Activated CD4-positive, alpha-beta memory T cell treated with anti-CD3 and anti-CD28 coated beads, Interleukin-2, amount 10 ng/mL, durations not matched to agents 7 days and 5 days (primary cell): ENCODE results near the gene FCMR. TPM values are rescaled to one million over a fixed set of nuclear protein-coding genes. Genes with fewer than 3 reads are reported as not detected.

Experiments used
- CTCF ChIA-PET: fragments of 350-600 bp; sonication (Branson Sonifier 250); formaldehyde crosslinking; loops from one replicate; lab custom pipeline; 2021; ENCODE audit warnings: antibody characterized with exemption, inconsistent platforms; lab: Charles Lee
- POLR2A ChIA-PET: fragments of 350-600 bp; sonication (Branson Sonifier 250); formaldehyde crosslinking; loops from one replicate; lab custom pipeline; 2021; ENCODE audit warnings: antibody characterized with exemption; lab: Charles Lee
- DNase-seq: peaks from one replicate; pipeline ENCODE4 v3.0.0-alpha.2; 2020
- H3K27ac Mint-ChIP-seq: one replicate; pipeline ENCODE4 v1.8.0; 2021; ENCODE audit warnings: mild to moderate bottlenecking, mixed read lengths
- H3K27me3 Mint-ChIP-seq: one replicate; pipeline ENCODE4 v1.8.0; 2021; ENCODE audit warnings: mixed read lengths
- H3K36me3 Mint-ChIP-seq: one replicate; pipeline ENCODE4 v1.8.0; 2021; ENCODE audit warnings: low read depth, mixed read lengths
- H3K4me1 Mint-ChIP-seq: one replicate; pipeline ENCODE4 v1.8.0; 2021; ENCODE audit warnings: mixed read lengths
- H3K4me3 Mint-ChIP-seq: one replicate; pipeline ENCODE4 v1.8.0; 2021; ENCODE audit warnings: mild to moderate bottlenecking, mixed read lengths
- H3K9me3 Mint-ChIP-seq: one replicate; pipeline ENCODE4 v1.8.0; 2021; ENCODE audit warnings: mixed read lengths
- total RNA-seq, 2 experiments: library from RNA; stranded (reverse); gene quantifications; one replicate each; pipeline ENCODE4 v1.2.3, GENCODE V29; 2021

Gene FCMR
- total RNA-seq, 2 experiments from 2014 or later = 117 to 121 TPM

DNA sequence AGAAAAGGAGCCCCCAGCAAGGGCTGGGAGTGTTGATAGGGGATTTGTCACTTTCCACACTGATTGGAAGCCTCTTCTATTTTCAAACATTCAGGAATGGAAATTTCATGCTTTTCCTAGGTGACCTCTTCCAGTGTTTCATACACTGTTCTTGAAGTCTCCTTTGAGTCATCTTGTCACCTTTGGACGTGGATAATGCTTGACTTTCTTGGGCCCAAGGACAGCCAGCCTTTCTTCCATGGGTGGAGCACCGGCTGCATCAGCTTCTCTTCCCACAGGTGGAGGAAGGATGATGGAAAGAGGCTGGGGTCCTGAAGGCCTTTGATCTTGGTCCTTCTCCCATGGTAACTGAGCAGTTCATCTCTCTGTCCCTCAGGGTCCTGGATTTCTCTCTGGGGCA lies 36.4 kb upstream of the FCMR start:
- H3K4me3 Mint-ChIP-seq = no peak overlapping the region
- H3K27ac Mint-ChIP-seq = no peak overlapping the region
- no peaks in the 10 kb centered on the region for H3K36me3 Mint-ChIP-seq
- no peaks in the 10 kb centered on the region for H3K9me3 Mint-ChIP-seq
- peaks cover 30% of the 10 kb centered on the region for H3K4me1 Mint-ChIP-seq
- DNase-seq = no peak
- no peaks in the 10 kb centered on the region for H3K27me3 Mint-ChIP-seq
- CTCF ChIA-PET = interaction anchor here (0.7 to 1.0 kb wide), 2 partner anchors 23 to 24 kb away, joined by 3 read pairs; no protein-coding TSS in a partner anchor
- POLR2A ChIA-PET = interaction anchor here (1.0 kb wide), 1 partner anchor 11 kb away, joined by 3 read pairs; no protein-coding TSS in a partner anchor

DNA sequence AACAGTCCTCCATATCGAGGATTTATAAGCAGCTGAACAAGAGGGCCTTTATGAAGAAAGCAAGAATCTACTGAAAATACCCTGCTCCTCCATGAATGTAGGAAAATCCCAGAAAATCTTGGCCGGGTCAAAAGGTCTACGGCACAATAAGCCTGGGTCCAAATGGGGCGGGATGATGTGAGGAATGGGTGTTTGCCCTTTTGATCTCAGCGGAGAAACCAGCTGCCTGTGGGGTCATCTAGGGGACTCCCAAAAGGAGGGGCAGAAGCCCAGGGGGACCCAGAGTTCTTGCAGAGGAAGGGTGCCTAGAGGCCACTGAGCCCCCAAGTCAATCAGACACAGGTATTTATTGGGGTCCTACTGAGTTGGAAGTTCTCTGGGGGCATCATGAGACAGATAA lies 35.9 kb upstream of the FCMR start:
- Mint-ChIP-seq H3K9me3 (no peaks in the 10 kb centered on the region), H3K27me3 (no peaks in the 10 kb centered on the region), H3K4me3 (no peak overlapping the region), H3K4me1 (peaks cover 26% of the 10 kb centered on the region), H3K27ac (no peak overlapping the region), H3K36me3 (no peaks in the 10 kb centered on the region)
- POLR2A ChIA-PET = no interaction called here
- no peak for DNase-seq
- CTCF ChIA-PET = interaction anchor here (1.0 kb wide), 1 partner anchor 22 kb away, joined by 3 read pairs; no protein-coding TSS in a partner anchor

DNA sequence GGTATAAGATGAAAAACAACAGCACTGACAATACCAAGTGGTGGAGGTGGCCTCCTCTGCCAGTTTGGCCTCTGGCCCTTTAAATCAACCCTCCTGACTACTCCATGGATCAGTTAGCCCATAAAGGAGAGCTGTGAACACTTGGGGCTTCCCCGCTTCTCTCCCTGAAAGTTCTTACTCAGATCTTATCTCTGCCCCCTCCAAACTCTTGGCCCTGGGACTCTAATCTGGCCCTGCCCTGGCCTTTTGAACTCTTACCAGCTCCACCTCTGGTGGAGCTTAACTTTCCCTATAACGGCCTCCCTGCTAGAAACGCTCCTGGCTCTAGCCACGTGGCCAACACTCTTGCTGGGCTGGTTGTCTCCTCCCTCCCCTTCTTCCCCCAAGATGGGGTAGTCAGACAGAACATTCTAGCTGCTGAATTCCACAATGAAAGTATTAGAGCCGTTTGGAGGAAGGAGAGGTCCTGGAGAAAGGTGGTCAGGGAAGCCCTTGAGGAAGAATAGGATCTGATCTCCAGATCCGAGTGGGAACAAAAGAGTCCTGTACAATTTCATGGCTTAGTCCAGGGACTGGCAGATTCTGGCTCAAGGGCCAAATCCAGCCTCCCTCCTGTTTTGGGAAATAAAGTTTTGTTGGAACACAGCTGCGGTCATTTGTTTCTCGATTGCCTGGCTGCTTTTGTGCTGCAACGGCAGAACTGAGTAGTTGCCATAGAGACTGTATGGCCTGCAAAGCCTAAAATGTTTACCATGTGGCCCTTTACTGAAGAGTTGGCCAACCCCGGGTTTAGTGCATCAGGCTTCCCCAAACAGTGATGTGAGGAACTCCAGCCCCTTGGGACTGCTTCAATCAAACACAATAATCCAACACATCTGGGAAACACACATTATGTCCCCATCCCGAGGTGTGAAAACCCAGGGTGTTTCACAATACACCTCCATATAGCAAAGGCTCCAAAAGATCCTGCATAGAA lies 34.0 kb upstream of the FCMR start:
- ChIA-PET CTCF (interaction anchor here (1.3 kb wide), 1 partner anchor 44 kb away, joined by 5 read pairs; no protein-coding TSS in a partner anchor), POLR2A (interaction anchor here (0.9 kb wide), 1 partner anchor 35 kb away, joined by 3 read pairs; no protein-coding TSS in a partner anchor)
- Mint-ChIP-seq H3K27me3 (no peaks in the 10 kb centered on the region), H3K27ac (no peak overlapping the region), H3K36me3 (no peaks in the 10 kb centered on the region), H3K9me3 (no peaks in the 10 kb centered on the region), H3K4me3 (no peak overlapping the region), H3K4me1 (peaks cover 15% of the 10 kb centered on the region)
- no peak for DNase-seq

DNA sequence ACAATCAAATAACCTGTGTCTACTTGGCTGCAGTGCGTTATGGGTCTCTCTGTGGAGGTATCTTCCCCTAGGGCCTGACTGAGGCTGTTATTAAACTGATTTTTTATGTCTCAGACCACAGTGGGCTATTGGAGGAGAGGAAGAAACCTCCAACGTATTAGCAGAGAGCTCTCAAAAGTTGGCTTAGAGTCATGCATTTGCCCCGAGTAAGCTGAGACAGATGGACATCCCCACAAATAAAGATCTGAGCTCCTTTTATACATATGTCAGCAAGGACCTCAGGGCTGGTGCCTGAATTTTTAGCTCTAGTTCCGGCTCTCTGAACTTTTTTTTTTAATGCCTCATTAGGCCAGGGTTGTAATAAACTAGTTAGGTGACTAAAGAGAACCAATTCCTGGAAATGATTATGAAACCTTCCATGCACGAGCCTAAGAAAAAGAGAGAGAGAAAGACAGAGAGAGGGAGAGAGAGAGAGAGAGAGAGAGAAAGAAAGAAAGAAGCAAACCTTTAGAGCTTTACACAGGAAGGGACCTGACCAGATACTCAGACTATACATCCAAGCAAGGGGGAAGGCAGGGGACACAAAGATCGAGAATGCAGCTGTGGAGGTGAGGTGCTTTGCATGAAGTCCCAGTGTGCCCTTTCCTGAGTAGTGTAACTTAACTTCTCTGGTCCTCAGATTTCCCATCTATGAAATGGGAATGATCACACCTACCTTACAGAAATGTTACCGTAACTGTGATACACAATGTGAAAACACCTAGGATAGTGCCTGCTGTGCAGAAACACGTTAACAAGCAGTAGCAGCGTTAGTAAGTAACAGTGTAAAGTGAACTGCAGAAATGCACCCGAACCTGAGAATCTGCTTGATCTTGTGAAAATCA lies 33.0 kb upstream of the FCMR start:
- Mint-ChIP-seq H3K27me3 (no peaks in the 10 kb centered on the region), H3K4me1 (peaks cover 15% of the 10 kb centered on the region), H3K27ac (no peak overlapping the region), H3K9me3 (no peaks in the 10 kb centered on the region), H3K4me3 (no peak overlapping the region), H3K36me3 (no peaks in the 10 kb centered on the region)
- POLR2A ChIA-PET = interaction anchor here (0.7 to 0.9 kb wide), 3 partner anchors 11 to 33 kb away, joined by 3 read pairs; no protein-coding TSS in a partner anchor
- no peak for DNase-seq
- CTCF ChIA-PET = interaction anchor here (1.1 to 1.3 kb wide), 3 partner anchors 8 to 43 kb away, joined by 5 read pairs; no protein-coding TSS in a partner anchor

DNA sequence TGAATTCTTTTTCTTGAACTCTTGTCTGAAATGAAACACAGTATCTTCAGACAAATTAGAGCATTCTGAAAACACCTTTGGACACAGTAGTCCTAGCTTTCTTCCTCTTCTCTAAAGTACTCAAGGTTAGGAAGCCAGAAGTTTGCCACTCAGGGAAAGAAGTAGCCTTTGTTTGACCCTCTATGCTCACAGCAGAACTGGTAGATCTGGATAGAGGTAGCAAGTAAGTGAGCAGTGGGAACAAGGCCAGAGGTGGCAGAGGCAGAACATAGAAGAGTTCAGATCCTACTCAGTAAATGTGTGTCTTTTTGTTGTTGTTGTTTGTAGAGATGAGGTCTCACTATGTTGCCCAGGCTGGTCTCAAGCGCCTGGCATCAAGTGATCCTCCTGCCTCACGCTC lies 31.9 kb upstream of the FCMR start:
- no peak for DNase-seq
- Mint-ChIP-seq H3K27ac (no peak overlapping the region), H3K36me3 (no peaks in the 10 kb centered on the region), H3K9me3 (no peaks in the 10 kb centered on the region), H3K4me3 (no peak overlapping the region), H3K4me1 (peaks cover 15% of the 10 kb centered on the region), H3K27me3 (peaks cover 2% of the 10 kb centered on the region)
- CTCF ChIA-PET = interaction anchor here (1.1 to 1.3 kb wide), 2 partner anchors 9 to 20 kb away, joined by 5 read pairs; no protein-coding TSS in a partner anchor
- POLR2A ChIA-PET = no interaction called here

DNA sequence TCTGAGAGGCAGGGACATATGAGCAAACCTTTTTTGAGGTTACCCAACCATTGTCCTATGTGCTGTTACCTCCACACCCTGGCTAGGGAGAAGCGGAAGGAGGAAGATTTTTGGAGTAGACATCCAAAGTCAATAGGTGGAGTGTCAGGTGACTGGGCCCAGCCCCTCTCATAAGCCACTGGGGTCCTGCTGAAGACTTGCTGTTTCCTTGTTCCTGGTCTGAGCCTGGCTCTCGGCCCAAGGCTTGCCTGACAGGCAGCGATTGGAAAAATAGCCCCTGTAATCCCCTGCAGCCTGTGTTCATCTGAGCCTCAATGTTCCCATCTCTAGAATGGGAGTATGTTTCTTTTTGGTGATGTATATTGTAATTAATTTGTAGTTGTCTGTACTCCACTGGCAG lies 31.4 kb upstream of the FCMR start:
- POLR2A ChIA-PET = no interaction called here
- no peak overlapping the region for H3K27ac Mint-ChIP-seq
- no peaks in the 10 kb centered on the region for H3K9me3 Mint-ChIP-seq

DNA sequence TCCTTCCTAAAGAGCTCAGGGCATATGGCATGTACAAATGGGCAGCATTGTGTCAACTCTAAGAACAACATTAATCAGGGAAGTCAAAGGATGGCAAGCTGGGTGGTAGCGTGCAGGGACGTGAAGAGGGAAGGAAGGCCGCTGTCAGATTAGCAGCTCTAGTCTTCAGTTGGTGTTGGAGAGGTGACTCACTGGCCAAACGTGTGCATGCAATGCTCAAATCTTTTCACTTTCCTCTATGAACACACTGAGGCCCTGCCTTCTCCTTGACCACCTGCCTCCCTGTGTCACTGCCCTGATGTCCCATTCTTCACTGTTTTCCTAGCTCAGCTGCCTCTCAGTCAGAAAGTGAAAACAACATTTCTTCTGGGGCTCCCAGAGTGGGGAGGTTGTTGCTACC lies 30.4 kb upstream of the FCMR start:
- ChIA-PET POLR2A (interaction anchor here (1.1 kb wide), 1 partner anchor 30 kb away, joined by 3 read pairs; the partner anchor contains the start of gene FCMR), CTCF (no interaction called here)
- Mint-ChIP-seq H3K27ac (no peak overlapping the region), H3K27me3 (peaks cover 2% of the 10 kb centered on the region), H3K4me3 (no peak overlapping the region), H3K4me1 (peaks cover 15% of the 10 kb centered on the region), H3K9me3 (no peaks in the 10 kb centered on the region), H3K36me3 (no peaks in the 10 kb centered on the region)
- no peak for DNase-seq

More for the DNA sequence above, 31.4 kb upstream of the FCMR start:
- CTCF ChIA-PET = no interaction called here
- H3K4me3 Mint-ChIP-seq = no peak overlapping the region
- H3K36me3 Mint-ChIP-seq = no peaks in the 10 kb centered on the region
- peaks cover 2% of the 10 kb centered on the region for H3K27me3 Mint-ChIP-seq
- H3K4me1 Mint-ChIP-seq = peaks cover 15% of the 10 kb centered on the region
- DNase-seq = no peak

DNA sequence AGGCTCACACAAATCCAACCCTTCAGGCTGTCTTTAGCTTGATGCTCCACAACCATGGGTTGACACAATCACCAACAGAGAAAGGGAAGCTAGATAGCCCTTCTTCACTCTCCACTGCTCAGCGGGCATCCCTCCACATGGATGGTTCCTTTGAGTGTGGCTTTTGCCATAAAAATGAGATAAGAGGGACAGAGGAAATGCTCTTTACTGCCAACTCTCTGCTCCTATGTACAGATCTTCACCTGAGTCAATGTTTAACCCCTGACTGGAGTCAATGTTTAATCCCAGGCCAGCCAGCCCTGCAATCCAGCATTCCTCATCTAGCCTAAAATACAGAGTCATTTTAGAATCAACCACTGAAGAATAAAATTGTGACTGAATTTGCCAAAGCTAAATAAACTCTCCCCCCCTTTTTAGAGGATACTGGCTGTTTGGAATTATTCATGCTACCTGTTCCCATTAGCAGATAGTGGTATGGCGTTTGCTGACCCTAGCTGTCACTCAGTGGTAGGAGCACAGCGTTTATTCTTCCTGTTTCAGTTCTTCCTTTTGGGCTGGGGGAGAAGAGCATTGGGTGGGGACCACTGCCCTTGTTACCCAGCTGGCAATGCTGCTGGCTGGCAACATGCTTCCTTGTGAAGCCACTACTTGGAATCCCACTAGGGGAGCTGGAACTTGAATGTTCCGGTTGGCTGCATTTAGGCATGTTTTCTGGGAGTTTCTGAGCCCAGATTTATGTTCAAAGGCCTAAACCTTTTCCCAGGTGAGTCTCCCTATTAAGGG lies 29.8 kb upstream of the FCMR start:
- Mint-ChIP-seq H3K4me1 (peaks cover 15% of the 10 kb centered on the region), H3K27ac (no peak overlapping the region), H3K36me3 (no peaks in the 10 kb centered on the region), H3K4me3 (no peak overlapping the region), H3K27me3 (peaks cover 2% of the 10 kb centered on the region), H3K9me3 (no peaks in the 10 kb centered on the region)
- ChIA-PET CTCF (interaction anchor here (1.1 kb wide), 1 partner anchor 40 kb away, joined by 3 read pairs; no protein-coding TSS in a partner anchor), POLR2A (interaction anchor here (1.1 kb wide), 1 partner anchor 30 kb away, joined by 3 read pairs; the partner anchor contains the start of gene FCMR)
- DNase-seq = no peak

DNA sequence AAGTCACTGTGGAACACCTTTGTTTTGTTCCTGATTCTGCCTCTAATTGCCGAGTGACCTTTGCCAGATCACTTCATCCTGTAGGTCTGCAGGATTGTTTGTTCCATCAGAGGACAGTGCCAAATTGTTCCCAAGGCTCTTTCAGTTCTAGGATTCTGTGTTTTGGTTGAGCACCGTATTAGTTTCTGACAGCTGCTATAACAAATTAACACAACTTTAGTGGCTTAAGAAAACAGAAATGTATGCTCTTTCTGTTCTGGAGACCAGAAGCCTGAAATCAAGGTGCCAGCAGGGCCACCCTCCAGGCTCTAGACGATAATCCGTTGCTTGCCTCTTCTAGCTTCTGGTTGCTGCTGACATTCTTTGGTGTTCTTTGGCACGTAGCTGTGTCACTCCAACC lies 27.9 kb upstream of the FCMR start:
- POLR2A ChIA-PET = no interaction called here
- H3K36me3 Mint-ChIP-seq = no peaks in the 10 kb centered on the region
- peaks cover 15% of the 10 kb centered on the region for H3K27me3 Mint-ChIP-seq
- no peak for DNase-seq
- H3K9me3 Mint-ChIP-seq = no peaks in the 10 kb centered on the region
- CTCF ChIA-PET = interaction anchor here (1.3 kb wide), 1 partner anchor 18 kb away, joined by 6 read pairs; no protein-coding TSS in a partner anchor
- no peak overlapping the region for H3K27ac Mint-ChIP-seq
- no peak overlapping the region for H3K4me3 Mint-ChIP-seq
- H3K4me1 Mint-ChIP-seq = peaks cover 5% of the 10 kb centered on the region

DNA sequence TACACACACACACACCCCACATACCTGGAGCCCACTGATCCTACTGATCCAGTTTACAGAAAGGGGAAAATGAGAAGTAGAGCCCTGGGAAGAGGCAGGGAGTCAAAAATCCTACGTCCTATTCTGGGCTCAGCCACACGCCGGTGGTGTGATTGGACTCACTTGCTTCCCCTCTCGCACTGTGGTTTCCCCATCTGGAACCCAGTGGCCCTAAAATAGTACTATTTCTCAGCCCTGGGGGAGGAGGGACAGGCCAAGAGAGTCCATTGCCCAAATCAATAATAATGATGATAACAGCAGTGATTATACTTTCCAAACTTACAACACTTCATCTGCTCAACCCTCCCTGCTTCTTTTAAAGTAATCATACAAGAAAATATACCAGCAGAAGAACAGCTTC lies 27.5 kb upstream of the FCMR start:
- H3K9me3 Mint-ChIP-seq = no peaks in the 10 kb centered on the region
- peaks cover 17% of the 10 kb centered on the region for H3K27me3 Mint-ChIP-seq
- no peak for DNase-seq
- H3K27ac Mint-ChIP-seq = no peak overlapping the region
- no peaks in the 10 kb centered on the region for H3K36me3 Mint-ChIP-seq
- POLR2A ChIA-PET = no interaction called here
- H3K4me1 Mint-ChIP-seq = peaks cover 3% of the 10 kb centered on the region
- no peak overlapping the region for H3K4me3 Mint-ChIP-seq
- CTCF ChIA-PET = interaction anchor here (1.0 to 1.3 kb wide), 2 partner anchors 13 to 18 kb away, joined by 3 to 6 read pairs; no protein-coding TSS in a partner anchor

DNA sequence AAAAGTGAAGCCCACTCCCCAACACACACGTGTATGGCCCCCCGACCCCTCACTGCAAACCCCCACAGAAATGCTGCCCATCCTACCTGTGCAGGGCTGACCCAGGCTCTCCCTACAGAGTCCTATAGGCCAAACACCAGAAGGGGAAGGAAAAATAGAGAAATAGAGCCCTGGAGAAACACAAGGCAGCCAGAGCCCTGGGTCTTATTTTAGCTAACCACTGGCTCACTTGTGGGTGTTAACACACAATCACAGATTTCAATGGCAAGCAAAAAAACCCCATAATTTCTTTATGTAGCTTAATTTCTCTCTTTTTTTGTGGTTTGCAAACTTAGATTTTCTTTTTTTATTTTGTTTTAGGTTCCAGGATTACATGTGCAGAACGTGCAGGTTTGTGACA lies 25.5 kb upstream of the FCMR start:
- POLR2A ChIA-PET = no interaction called here
- Mint-ChIP-seq H3K4me1 (no peaks in the 10 kb centered on the region), H3K27ac (no peak overlapping the region), H3K36me3 (no peaks in the 10 kb centered on the region), H3K9me3 (no peaks in the 10 kb centered on the region), H3K4me3 (no peak overlapping the region), H3K27me3 (peaks cover 23% of the 10 kb centered on the region)
- no peak for DNase-seq
- CTCF ChIA-PET = interaction anchor here (0.9 to 1.9 kb wide), 2 partner anchors 35 to 58 kb away, joined by 3 to 8 read pairs; no protein-coding TSS in a partner anchor
